MM.1S (cell line): ENCODE results near the gene SPTLC3.

Experiments
- DNase-seq: peaks from one replicate; pipeline ENCODE4 v3.0.0-alpha.2; 2015
- H2AFZ ChIP-seq: fragments of 300-600 bp; sonication (generic); 2 replicates; pipeline ENCODE4 v1.6.0; 2016; ENCODE audit warnings: antibody characterized with exemption, low read length
- H3F3A ChIP-seq: fragments of 300-600 bp; sonication (generic); 2 replicates; pipeline ENCODE4 v1.6.1; 2016; ENCODE audit warnings: mild to moderate bottlenecking, antibody characterized with exemption, low read length, moderate library complexity, mixed read lengths; ENCODE audit not compliant: insufficient read depth
- H3K27ac ChIP-seq: fragments of 300-600 bp; sonication (generic); 2 replicates; pipeline ENCODE4 v1.5.1; 2016; ENCODE audit warnings: mild to moderate bottlenecking, low read length
- H3K27me3 ChIP-seq: fragments of 300-600 bp; sonication (generic); replicated peaks from 2 replicates; pipeline ENCODE4 v1.6.0; 2016; ENCODE audit warnings: low read length; ENCODE audit not compliant: insufficient read depth
- H3K36me3 ChIP-seq: fragments of 300-600 bp; sonication (generic); replicated peaks from 2 replicates; pipeline ENCODE4 v1.6.1; 2016; ENCODE audit warnings: mild to moderate bottlenecking, low read length, mixed read lengths; ENCODE audit not compliant: insufficient read depth
- H3K4me1 ChIP-seq: fragments of 300-600 bp; sonication (generic); 2 replicates; pipeline ENCODE4 v1.6.1; 2016; ENCODE audit warnings: low read length, mixed read lengths
- H3K4me2 ChIP-seq: fragments of 300-600 bp; sonication (generic); 2 replicates; pipeline ENCODE4 v1.6.0; 2016; ENCODE audit warnings: low read depth, low read length
- H3K4me3 ChIP-seq: fragments of 300-600 bp; sonication (generic); 2 replicates; pipeline ENCODE4 v1.5.1; 2016; ENCODE audit warnings: low read length, mixed read lengths
- H3K79me2 ChIP-seq: fragments of 300-600 bp; sonication (generic); 2 replicates; pipeline ENCODE4 v1.6.1; 2016; ENCODE audit warnings: mixed run types, low read length, mixed read lengths
- H3K9ac ChIP-seq: fragments of 300-600 bp; sonication (generic); 2 replicates; pipeline ENCODE4 v1.6.1; 2016; ENCODE audit warnings: low read length, mixed read lengths
- H3K9me2 ChIP-seq: fragments of 300-600 bp; sonication (generic); replicated peaks from 2 replicates; pipeline ENCODE4 v1.6.1; 2016; ENCODE audit warnings: mild to moderate bottlenecking, low read length, mixed read lengths; ENCODE audit not compliant: insufficient read depth
- H3K9me3 ChIP-seq: fragments of 300-600 bp; sonication (generic); replicated peaks from 2 replicates; pipeline ENCODE4 v1.6.1; 2016; ENCODE audit warnings: mild to moderate bottlenecking, low read length, mixed read lengths; ENCODE audit not compliant: insufficient read depth
- H4K20me1 ChIP-seq: fragments of 300-600 bp; sonication (generic); 2 replicates; pipeline ENCODE4 v1.6.1; 2016; ENCODE audit warnings: mild to moderate bottlenecking, low read length, moderate library complexity, mixed read lengths; ENCODE audit not compliant: insufficient read depth
- CTCF ChIP-seq: fragments of 300-600 bp; sonication (generic); IDR thresholded peaks from 2 replicates; pipeline ENCODE4 v1.5.1; 2016; ENCODE audit warnings: antibody characterized with exemption, low read length, mixed read lengths
- EZH2 ChIP-seq: fragments of 300-600 bp; sonication (generic); optimal IDR thresholded peaks from 2 replicates; pipeline ENCODE3; 2017; ENCODE audit warnings: low read depth, mild to moderate bottlenecking, antibody characterized with exemption, low read length, mixed read lengths
- EZH2phosphoT487 ChIP-seq: fragments of 300-600 bp; sonication (generic); IDR thresholded peaks from 2 replicates; pipeline ENCODE4 v1.6.1; 2018; ENCODE audit warnings: antibody characterized with exemption, low read length

SPTLC3 gene

GRCh38 chr20:12976720-12977309, 32.0 kb upstream of the SPTLC3 start:
- TF ChIP-seq CTCF, result no peak
- TF ChIP-seq EZH2, result no peak
- H3K36me3 ChIP-seq, result no peaks in the 10 kb centered on the region
- no peak overlapping the region for H3K4me2 ChIP-seq
- H3K27ac ChIP-seq, result no peak overlapping the region
- H3K9me3 ChIP-seq, result no peaks in the 10 kb centered on the region
- no peaks in the 10 kb centered on the region for H4K20me1 ChIP-seq
- H3K79me2 ChIP-seq, result no peaks in the 10 kb centered on the region
- H3K4me1 ChIP-seq, result no peaks in the 10 kb centered on the region
- H3K27me3 ChIP-seq, result no peaks in the 10 kb centered on the region
- no peaks in the 10 kb centered on the region for H3K9me2 ChIP-seq
- H3F3A ChIP-seq, result no peaks in the 10 kb centered on the region
- DNase-seq, result no peak
- H2AFZ ChIP-seq, result no peak overlapping the region
- H3K4me3 ChIP-seq, result no peak overlapping the region
- no peak overlapping the region for H3K9ac ChIP-seq

GRCh38 chr20:12977328-12978125, 31.2 kb upstream of the SPTLC3 start:
- Histone ChIP-seq H3K4me2 (no peak overlapping the region), H3K36me3 (no peaks in the 10 kb centered on the region), H3K4me1 (no peaks in the 10 kb centered on the region), H3K9ac (no peak overlapping the region), H4K20me1 (no peaks in the 10 kb centered on the region), H3K79me2 (no peaks in the 10 kb centered on the region), H3K9me2 (no peaks in the 10 kb centered on the region), H3K27me3 (no peaks in the 10 kb centered on the region), H3F3A (no peaks in the 10 kb centered on the region), H3K9me3 (no peaks in the 10 kb centered on the region), H2AFZ (no peak overlapping the region), H3K4me3 (no peak overlapping the region), H3K27ac (no peak overlapping the region)
- no peak for TF ChIP-seq CTCF
- TF ChIP-seq EZH2phosphoT487, result no peak
- TF ChIP-seq EZH2, result no peak
- DNase-seq, result no peak

- no peak overlapping the region for H3K4me2 ChIP-seq
Measured at GRCh38 chr20:12978126-12978394, 30.7 kb upstream of the SPTLC3 start.

More at GRCh38 chr20:12978126-12978394, 30.7 kb upstream of the SPTLC3 start:
- no peaks in the 10 kb centered on the region for H3K9me2 ChIP-seq
- no peaks in the 10 kb centered on the region for H3K9me3 ChIP-seq
- no peaks in the 10 kb centered on the region for H3K79me2 ChIP-seq
- H3K4me1 ChIP-seq, result no peaks in the 10 kb centered on the region
- H3K9ac ChIP-seq, result no peak overlapping the region
- DNase-seq, result no peak
- H3K4me3 ChIP-seq, result no peak overlapping the region
- no peaks in the 10 kb centered on the region for H3K36me3 ChIP-seq
- H4K20me1 ChIP-seq, result no peaks in the 10 kb centered on the region
- TF ChIP-seq EZH2phosphoT487, result no peak
- no peak for TF ChIP-seq EZH2
- no peak for TF ChIP-seq CTCF
- no peaks in the 10 kb centered on the region for H3K27me3 ChIP-seq
- no peak overlapping the region for H3K27ac ChIP-seq
- H3F3A ChIP-seq, result no peaks in the 10 kb centered on the region
- H2AFZ ChIP-seq, result no peak overlapping the region
